ENCODE measurements around the gene GALNS. TPM values are rescaled to one million over a fixed set of nuclear protein-coding genes. Genes with fewer than 3 reads are reported as not detected.

The GALNS gene
- total and polyA plus RNA-seq, 2 of the 8 experiments (the other 6 are each of a cell fraction or from before 2014, with no cell fraction given): 8.9 to 17.8 TPM

GRCh38 chr16:88870608-88871348, 14.0 kb upstream of the GALNS start:
- Histone ChIP-seq H2AK5ac (ENCODE audit: low read depth, low read length) (no peak overlapping the region), H3K4me1 (replicated peaks in 1 of 4; ENCODE audit: control insufficient read depth in 3 of 4, insufficient read depth in 4 of 4, low read length in 3 of 4) (no peaks in the 10 kb centered on the region; a peak in 1 of 7 replicates), H3K14ac (ENCODE audit: insufficient read length) (no peak overlapping the region), H4K8ac (ENCODE audit: extremely low read depth, insufficient read depth, low read length) (peak overlapping the region; percentile 71; the same call in 1 of the 2 replicates), H3K4ac (replicated peaks; ENCODE audit: insufficient read length, low read depth, low read length) (no peak overlapping the region), H3K4me3 (ENCODE audit: extremely low read depth in 1 of 4, insufficient read depth in 2 of 4, low read depth in 3 of 4, low read length in 4 of 4) (no peak overlapping the region), H4K91ac (replicated peaks; ENCODE audit: insufficient read length, low read length) (no peak overlapping the region), H3K4me2 (ENCODE audit: insufficient read depth in 1 of 2, low read depth in 2 of 2, low read length in 2 of 2) (no peak overlapping the region), H3K9ac (replicated peaks in 1 of 4; ENCODE audit: extremely low read depth in 1 of 4, low read depth in 3 of 4, low read length in 3 of 4) (no peak overlapping the region), H4K5ac (ENCODE audit: insufficient read length, low read depth, low read length) (no peak overlapping the region), H3K56ac (replicated peaks; ENCODE audit: insufficient read length, low read depth, low read length) (no peak overlapping the region), H3K27me3 (replicated peaks in 1 of 4; ENCODE audit: control insufficient read depth in 3 of 4, extremely low read depth in 1 of 4, insufficient read depth in 3 of 4, low read length in 3 of 4) (no peaks in the 10 kb centered on the region), H3K79me2 (ENCODE audit: control insufficient read depth in 1 of 2, insufficient read depth in 2 of 2, low read length in 2 of 2) (no peaks in the 10 kb centered on the region), H2BK20ac (ENCODE audit: low read length) (no peak overlapping the region), H3K9me3 (ENCODE audit: insufficient read depth in 2 of 2, low read depth in 1 of 2, low read length in 1 of 2) (no peaks in the 10 kb centered on the region; a peak in 1 of 4 replicates), H2BK12ac (ENCODE audit: low read depth, low read length) (no peak overlapping the region), H3K23ac (ENCODE audit: insufficient read length) (no peak overlapping the region), H3K27ac (ENCODE audit: low read depth, low read length) (no peak overlapping the region), H3K79me1 (ENCODE audit: low read depth, low read length) (no peaks in the 10 kb centered on the region), H4K20me1 (replicated peaks in 1 of 2; ENCODE audit: control insufficient read depth in 1 of 2, insufficient read depth in 2 of 2, low read length in 2 of 2) (no peaks in the 10 kb centered on the region), H2BK120ac (replicated peaks; ENCODE audit: low read depth, low read length) (no peak overlapping the region), H2BK15ac (ENCODE audit: low read length) (no peak overlapping the region), H3K23me2 (ENCODE audit: low read depth, low read length) (no peaks in the 10 kb centered on the region), H3K18ac (ENCODE audit: extremely low read depth, low read length) (no peak overlapping the region), H3K36me3 (ENCODE audit: control insufficient read depth in 2 of 4, insufficient read depth in 4 of 4, low read length in 3 of 4) (no peaks in the 10 kb centered on the region), H2BK5ac (ENCODE audit: low read depth, low read length) (no peak overlapping the region; the same call in 1 of the 2 replicates), H2AFZ (ENCODE audit: low read length) (no peak overlapping the region)
- ChIA-PET CTCF (ENCODE audit: partially characterized antibody) (interaction anchor here (0.7 to 1.7 kb wide), 2 partner anchors 8 to 58 kb away, joined by 3 to 7 read pairs; no protein-coding TSS in a partner anchor), POLR2A (ENCODE audit: partially characterized antibody) (no interaction called here)
- FAIRE-seq (no peak), DNase-seq (ENCODE audit: low read depth in 1 of 2, low spot score in 2 of 2) (no peak)
- TF ChIP-seq, protein P1, sequence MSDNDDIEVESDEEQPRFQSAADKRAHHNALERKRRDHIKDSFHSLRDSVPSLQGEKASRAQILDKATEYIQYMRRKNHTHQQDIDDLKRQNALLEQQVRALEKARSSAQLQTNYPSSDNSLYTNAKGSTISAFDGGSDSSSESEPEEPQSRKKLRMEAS (IDR thresholded peaks at IDR 0.05): no peak
- TF ChIP-seq FOSL1 (IDR thresholded peaks at IDR 0.05; ENCODE audit: insufficient read depth, low read depth, low read length): no peak
- WGBS, 2 experiments (ENCODE audit: extremely low coverage in 1 of 2, insufficient coverage in 1 of 2, insufficient read length in 1 of 2, insufficient replicate concordance in 2 of 2, low coverage in 1 of 2, low lambda C conversion rate in 2 of 2, missing lambda C conversion rate in 1 of 2): 85% methylated on average over 34 of the region's 37 CpGs; no CpG with 5 or more reads in 1 of the 2 experiments
